BLaER1 (cell line): ENCODE measurements around the gene CPED1.

Experiments
- H3K27ac ChIP-seq: shearing (Covaris generic); formaldehyde crosslinking; 2 replicates; pipeline ENCODE4 v1.8.1; 2022
- H3K27me3 ChIP-seq: shearing (Covaris generic); formaldehyde crosslinking; 2 replicates; pipeline ENCODE4 v1.8.1; 2022
- H3K36me3 ChIP-seq: shearing (Covaris generic); formaldehyde crosslinking; 2 replicates; pipeline ENCODE4 v1.8.1; 2022
- H3K4me1 ChIP-seq: shearing (Covaris generic); formaldehyde crosslinking; 2 replicates; pipeline ENCODE4 v1.8.1; 2022
- H3K4me2 ChIP-seq: shearing (Covaris generic); formaldehyde crosslinking; 2 replicates; pipeline ENCODE4 v1.8.1; 2022
- H3K4me3 ChIP-seq: shearing (Covaris generic); formaldehyde crosslinking; 2 replicates; pipeline ENCODE4 v1.8.1; 2022
- H3K9ac ChIP-seq: shearing (Covaris generic); formaldehyde crosslinking; 2 replicates; pipeline ENCODE4 v1.8.1; 2022
- H3K9me3 ChIP-seq: shearing (Covaris generic); formaldehyde crosslinking; 2 replicates; pipeline ENCODE4 v1.8.1; 2022
- H4K20me1 ChIP-seq: shearing (Covaris generic); formaldehyde crosslinking; 2 replicates; pipeline ENCODE4 v1.8.1; 2022
- Cebpa-rat ChIP-seq: shearing (Covaris generic); IDR thresholded peaks from 2 replicates; pipeline ENCODE4 v1.8.1; 2022

CPED1 gene

GRCh38 chr7:121298831-121299239 is 310.3 kb downstream of the CPED1 start:
- Histone ChIP-seq H3K4me2 (no peak overlapping the region), H3K4me1 (no peaks in the 10 kb centered on the region), H3K9ac (no peak overlapping the region), H3K36me3 (peaks cover 49% of the 10 kb centered on the region), H4K20me1 (no peaks in the 10 kb centered on the region), H3K27me3 (no peaks in the 10 kb centered on the region), H3K9me3 (peaks cover 10% of the 10 kb centered on the region), H3K27ac (no peak overlapping the region), H3K4me3 (no peak overlapping the region)
- TF ChIP-seq Cebpa-rat = no peak

- H4K20me1 ChIP-seq = no peaks in the 10 kb centered on the region
- no peak overlapping the region for H3K9ac ChIP-seq
- peaks cover 44% of the 10 kb centered on the region for H3K36me3 ChIP-seq
- 0 out of 2 replicates have a peak, but pooled peaks cover 4% of the 10 kb centered on the region for H3K9me3 ChIP-seq
- TF ChIP-seq Cebpa-rat = no peak
- H3K27me3 ChIP-seq = no peaks in the 10 kb centered on the region
- H3K4me3 ChIP-seq = no peak overlapping the region
- no peak overlapping the region for H3K27ac ChIP-seq
- H3K4me2 ChIP-seq = no peak overlapping the region
- H3K4me1 ChIP-seq = no peaks in the 10 kb centered on the region
Measured at GRCh38 chr7:121300685-121301420, 312.3 kb downstream of the CPED1 start.

- Histone ChIP-seq H3K36me3 (peaks cover 50% of the 10 kb centered on the region), H3K27ac (no peak overlapping the region), H3K4me2 (no peak overlapping the region), H3K4me3 (no peak overlapping the region), H3K9ac (no peak overlapping the region), H4K20me1 (no peaks in the 10 kb centered on the region), H3K9me3 (0 out of 2 replicates have a peak, but pooled peaks cover 4% of the 10 kb centered on the region), H3K4me1 (no peaks in the 10 kb centered on the region), H3K27me3 (no peaks in the 10 kb centered on the region)
- no peak for TF ChIP-seq Cebpa-rat
Measured at GRCh38 chr7:121301446-121302213, 313.1 kb downstream of the CPED1 start.

- peaks cover 55% of the 10 kb centered on the region for H3K36me3 ChIP-seq
- no peak for TF ChIP-seq Cebpa-rat
- H3K27ac ChIP-seq = no peak overlapping the region
- H3K27me3 ChIP-seq = no peaks in the 10 kb centered on the region
- H3K4me2 ChIP-seq = no peak overlapping the region
- no peaks in the 10 kb centered on the region for H4K20me1 ChIP-seq
- no peak overlapping the region for H3K4me3 ChIP-seq
- 0 out of 2 replicates have a peak, but pooled peaks cover 4% of the 10 kb centered on the region for H3K9me3 ChIP-seq
- no peak overlapping the region for H3K9ac ChIP-seq
- H3K4me1 ChIP-seq = no peaks in the 10 kb centered on the region
Measured at GRCh38 chr7:121302214-121302745, 313.8 kb downstream of the CPED1 start.

- Histone ChIP-seq H3K4me3 (no peak overlapping the region), H3K27me3 (no peaks in the 10 kb centered on the region), H3K9me3 (peaks cover 8% of the 10 kb centered on the region), H3K36me3 (peaks cover 64% of the 10 kb centered on the region), H3K4me2 (no peak overlapping the region), H4K20me1 (no peaks in the 10 kb centered on the region), H3K9ac (no peak overlapping the region), H3K4me1 (no peaks in the 10 kb centered on the region), H3K27ac (no peak overlapping the region)
- no peak for TF ChIP-seq Cebpa-rat
Measured at GRCh38 chr7:121303422-121304101, 315.1 kb downstream of the CPED1 start.

GRCh38 chr7:121304102-121304658 is 315.7 kb downstream of the CPED1 start:
- Histone ChIP-seq H3K9me3 (peaks cover 14% of the 10 kb centered on the region), H3K27ac (no peak overlapping the region), H3K36me3 (peaks cover 70% of the 10 kb centered on the region), H3K4me2 (no peak overlapping the region), H3K4me3 (no peak overlapping the region), H3K27me3 (no peaks in the 10 kb centered on the region), H3K9ac (no peak overlapping the region), H3K4me1 (no peaks in the 10 kb centered on the region), H4K20me1 (no peaks in the 10 kb centered on the region)
- no peak for TF ChIP-seq Cebpa-rat

- H3K9ac ChIP-seq = no peak overlapping the region
- no peaks in the 10 kb centered on the region for H4K20me1 ChIP-seq
- no peak overlapping the region for H3K4me2 ChIP-seq
- H3K4me3 ChIP-seq = no peak overlapping the region
- peaks cover 78% of the 10 kb centered on the region for H3K36me3 ChIP-seq
- no peaks in the 10 kb centered on the region for H3K4me1 ChIP-seq
- peaks cover 24% of the 10 kb centered on the region for H3K9me3 ChIP-seq
- H3K27me3 ChIP-seq = no peaks in the 10 kb centered on the region
- TF ChIP-seq Cebpa-rat = no peak
- no peak overlapping the region for H3K27ac ChIP-seq
Measured at GRCh38 chr7:121305109-121305508, 316.6 kb downstream of the CPED1 start.

GRCh38 chr7:121306565-121306964 is 318.1 kb downstream of the CPED1 start:
- TF ChIP-seq Cebpa-rat = no peak
- peaks cover 9% of the 10 kb centered on the region for H3K4me1 ChIP-seq
- no peak overlapping the region for H3K4me2 ChIP-seq
- no peak overlapping the region for H3K4me3 ChIP-seq
- no peaks in the 10 kb centered on the region for H3K27me3 ChIP-seq
- H4K20me1 ChIP-seq = no peaks in the 10 kb centered on the region
- no peak overlapping the region for H3K9ac ChIP-seq
- H3K27ac ChIP-seq = no peak overlapping the region
- H3K9me3 ChIP-seq = peaks cover 34% of the 10 kb centered on the region
- H3K36me3 ChIP-seq = peaks cover 67% of the 10 kb centered on the region

GRCh38 chr7:121307021-121307574 is 318.6 kb downstream of the CPED1 start:
- Histone ChIP-seq H3K27ac (no peak overlapping the region), H4K20me1 (no peaks in the 10 kb centered on the region), H3K9ac (no peak overlapping the region), H3K4me3 (no peak overlapping the region), H3K36me3 (peaks cover 61% of the 10 kb centered on the region), H3K4me2 (no peak overlapping the region), H3K4me1 (peaks cover 14% of the 10 kb centered on the region), H3K9me3 (peaks cover 34% of the 10 kb centered on the region), H3K27me3 (no peaks in the 10 kb centered on the region)
- TF ChIP-seq Cebpa-rat = no peak
